ENCODE data around the gene KCNQ1. TPM values are rescaled to one million over a fixed set of nuclear protein-coding genes. Genes with fewer than 3 reads are reported as not detected.
A peak's percentile ranks its signal among the peaks of the same experiment; 100 is the strongest.

The KCNQ1 gene
- total and polyA plus RNA-seq, 2 donors (not counting 1 experiment from before 2014, with no cell fraction given): not detected

- Histone ChIP-seq H3K4me1 (ENCODE audit: control insufficient read depth, extremely low read depth, insufficient read depth, low read length) (no peaks in the 10 kb centered on the region), H3K9me3 (ENCODE audit: control insufficient read depth, insufficient read depth, low read depth, low read length) (no peaks in the 10 kb centered on the region), H4K20me1 (ENCODE audit: control insufficient read depth, extremely low read depth, insufficient read depth, low read length) (no peaks in the 10 kb centered on the region), H3K79me2 (ENCODE audit: control insufficient read depth, insufficient read depth, low read length) (no peaks in the 10 kb centered on the region), H3K4me3 (replicated peaks in 1 of 4; ENCODE audit: control extremely low read depth in 1 of 4, insufficient read depth in 1 of 4, low read depth in 3 of 4, low read length in 4 of 4) (no peak overlapping the region), H3K27ac (ENCODE audit: insufficient read depth, low read length) (no peak overlapping the region), H3K4me2 (ENCODE audit: extremely low read depth, insufficient read depth, low read length) (no peak overlapping the region), H3K27me3 (ENCODE audit: control insufficient read depth, insufficient read depth, low read length) (no peaks in the 10 kb centered on the region), H3K9ac (ENCODE audit: insufficient read depth, low read length) (no peak overlapping the region), H3K36me3 (ENCODE audit: control insufficient read depth, insufficient read depth, low read length) (no peaks in the 10 kb centered on the region), H2AFZ (ENCODE audit: low read length) (no peak overlapping the region)
- TF ChIP-seq CTCF (conservative IDR thresholded peaks at IDR 0.05 in 1 of 2, IDR thresholded peaks at IDR 0.05 in 1 of 2; ENCODE audit: low read depth in 1 of 2, low read length in 2 of 2) (no peak), EZH2 (IDR thresholded peaks at IDR 0.05; ENCODE audit: low read length, missing control alignments) (no peak)
- DNase-seq (ENCODE audit: low read depth in 2 of 2): peak in 1 of 2 donors; percentile 12
Measured at GRCh38 chr11:2452321-2453012, 7.7 kb downstream of the KCNQ1 start.

- H3K9me3 ChIP-seq (ENCODE audit: control insufficient read depth, insufficient read depth, low read depth, low read length): no peaks in the 10 kb centered on the region
- H3K27me3 ChIP-seq (ENCODE audit: control insufficient read depth, insufficient read depth, low read length): no peaks in the 10 kb centered on the region
- no peak overlapping the region for H2AFZ ChIP-seq (ENCODE audit: low read length)
- no peak overlapping the region for H3K4me3 ChIP-seq (replicated peaks in 1 of 4; ENCODE audit: control extremely low read depth in 1 of 4, insufficient read depth in 1 of 4, low read depth in 3 of 4, low read length in 4 of 4)
- no peak for DNase-seq (ENCODE audit: low read depth in 2 of 2)
- no peaks in the 10 kb centered on the region for H4K20me1 ChIP-seq (ENCODE audit: control insufficient read depth, extremely low read depth, insufficient read depth, low read length)
- TF ChIP-seq EZH2 (IDR thresholded peaks at IDR 0.05; ENCODE audit: low read length, missing control alignments): no peak
- TF ChIP-seq CTCF (conservative IDR thresholded peaks at IDR 0.05 in 1 of 2, IDR thresholded peaks at IDR 0.05 in 1 of 2; ENCODE audit: low read depth in 1 of 2, low read length in 2 of 2): no peak
- no peaks in the 10 kb centered on the region for H3K4me1 ChIP-seq (ENCODE audit: control insufficient read depth, extremely low read depth, insufficient read depth, low read length)
- no peak overlapping the region for H3K27ac ChIP-seq (ENCODE audit: insufficient read depth, low read length)
- H3K36me3 ChIP-seq (ENCODE audit: control insufficient read depth, insufficient read depth, low read length): no peaks in the 10 kb centered on the region
- H3K9ac ChIP-seq (ENCODE audit: insufficient read depth, low read length): no peak overlapping the region
- no peaks in the 10 kb centered on the region for H3K79me2 ChIP-seq (ENCODE audit: control insufficient read depth, insufficient read depth, low read length)
- no peak overlapping the region for H3K4me2 ChIP-seq (ENCODE audit: extremely low read depth, insufficient read depth, low read length)
Measured at GRCh38 chr11:2453436-2453835, 8.6 kb downstream of the KCNQ1 start.

GRCh38 chr11:2458321-2458720 lies 13.5 kb downstream of the KCNQ1 start:
- H2AFZ ChIP-seq (ENCODE audit: low read length): no peak overlapping the region
- no peak overlapping the region for H3K9ac ChIP-seq (ENCODE audit: insufficient read depth, low read length)
- H3K27me3 ChIP-seq (ENCODE audit: control insufficient read depth, insufficient read depth, low read length): no peaks in the 10 kb centered on the region
- DNase-seq (ENCODE audit: low read depth in 2 of 2): no peak
- no peaks in the 10 kb centered on the region for H4K20me1 ChIP-seq (ENCODE audit: control insufficient read depth, extremely low read depth, insufficient read depth, low read length)
- H3K36me3 ChIP-seq (ENCODE audit: control insufficient read depth, insufficient read depth, low read length): no peaks in the 10 kb centered on the region
- H3K4me3 ChIP-seq (replicated peaks in 1 of 4; ENCODE audit: control extremely low read depth in 1 of 4, insufficient read depth in 1 of 4, low read depth in 3 of 4, low read length in 4 of 4): no peak overlapping the region
- TF ChIP-seq EZH2 (IDR thresholded peaks at IDR 0.05; ENCODE audit: low read length, missing control alignments) (no peak), CTCF (conservative IDR thresholded peaks at IDR 0.05 in 1 of 2, IDR thresholded peaks at IDR 0.05 in 1 of 2; ENCODE audit: low read depth in 1 of 2, low read length in 2 of 2) (no peak)
- H3K9me3 ChIP-seq (ENCODE audit: control insufficient read depth, insufficient read depth, low read depth, low read length): no peaks in the 10 kb centered on the region
- no peak overlapping the region for H3K4me2 ChIP-seq (ENCODE audit: extremely low read depth, insufficient read depth, low read length)
- H3K4me1 ChIP-seq (ENCODE audit: control insufficient read depth, extremely low read depth, insufficient read depth, low read length): no peaks in the 10 kb centered on the region
- H3K79me2 ChIP-seq (ENCODE audit: control insufficient read depth, insufficient read depth, low read length): no peaks in the 10 kb centered on the region
- H3K27ac ChIP-seq (ENCODE audit: insufficient read depth, low read length): no peak overlapping the region

Data from fibroblast of lung (primary cell).